ENCODE results near the gene DOCK8.

- TF ChIP-seq CTCF (IDR thresholded peaks at IDR 0.05) (no peak), POLR2A (IDR thresholded peaks at IDR 0.05) (no peak)
Observed at GRCh38 chr9:215631-216155, 1.0 kb downstream of the DOCK8 start.
